AG10803 (cell line): ENCODE data around the gene MRPS27.

Source experiments
- DNase-seq: peaks from one replicate; pipeline ENCODE4 v3.0.0; 2010; ENCODE audit warnings: low read depth
- H3K4me3 ChIP-seq: 2 replicates; pipeline ENCODE4 v1.5.1; 2011; ENCODE audit warnings: mild to moderate bottlenecking, low read length, control low read depth
- TF ChIP-seq, protein P1 (sequence below): conservative IDR thresholded peaks from 2 replicates; pipeline ENCODE4 v1.5.1; 2011; ENCODE audit warnings: mild to moderate bottlenecking, low read length, control low read depth, inconsistent platforms

Gene MRPS27

DNA sequence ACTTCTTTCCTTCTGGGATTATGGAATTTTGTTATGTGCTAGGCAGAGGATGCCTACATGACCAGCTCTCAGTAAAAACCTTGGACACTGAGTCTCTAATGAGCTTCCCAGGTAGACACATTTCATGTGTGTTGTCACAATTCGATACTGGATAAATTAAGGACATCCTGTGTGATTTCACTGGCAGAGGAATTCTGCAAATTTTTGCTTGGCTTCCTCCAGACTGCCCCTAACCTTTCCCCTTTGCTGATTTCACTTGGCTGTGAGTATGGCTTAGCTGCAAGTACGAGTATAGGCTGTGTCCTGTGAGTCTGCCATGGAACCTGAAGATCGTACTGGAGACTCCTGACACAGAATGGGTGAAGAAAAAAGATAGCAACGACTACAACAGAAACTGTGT lies 47.6 kb downstream of the MRPS27 start:
- DNase-seq = no peak
- TF ChIP-seq, protein P1, sequence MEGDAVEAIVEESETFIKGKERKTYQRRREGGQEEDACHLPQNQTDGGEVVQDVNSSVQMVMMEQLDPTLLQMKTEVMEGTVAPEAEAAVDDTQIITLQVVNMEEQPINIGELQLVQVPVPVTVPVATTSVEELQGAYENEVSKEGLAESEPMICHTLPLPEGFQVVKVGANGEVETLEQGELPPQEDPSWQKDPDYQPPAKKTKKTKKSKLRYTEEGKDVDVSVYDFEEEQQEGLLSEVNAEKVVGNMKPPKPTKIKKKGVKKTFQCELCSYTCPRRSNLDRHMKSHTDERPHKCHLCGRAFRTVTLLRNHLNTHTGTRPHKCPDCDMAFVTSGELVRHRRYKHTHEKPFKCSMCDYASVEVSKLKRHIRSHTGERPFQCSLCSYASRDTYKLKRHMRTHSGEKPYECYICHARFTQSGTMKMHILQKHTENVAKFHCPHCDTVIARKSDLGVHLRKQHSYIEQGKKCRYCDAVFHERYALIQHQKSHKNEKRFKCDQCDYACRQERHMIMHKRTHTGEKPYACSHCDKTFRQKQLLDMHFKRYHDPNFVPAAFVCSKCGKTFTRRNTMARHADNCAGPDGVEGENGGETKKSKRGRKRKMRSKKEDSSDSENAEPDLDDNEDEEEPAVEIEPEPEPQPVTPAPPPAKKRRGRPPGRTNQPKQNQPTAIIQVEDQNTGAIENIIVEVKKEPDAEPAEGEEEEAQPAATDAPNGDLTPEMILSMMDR = no peak
- no peak overlapping the region for H3K4me3 ChIP-seq

DNA sequence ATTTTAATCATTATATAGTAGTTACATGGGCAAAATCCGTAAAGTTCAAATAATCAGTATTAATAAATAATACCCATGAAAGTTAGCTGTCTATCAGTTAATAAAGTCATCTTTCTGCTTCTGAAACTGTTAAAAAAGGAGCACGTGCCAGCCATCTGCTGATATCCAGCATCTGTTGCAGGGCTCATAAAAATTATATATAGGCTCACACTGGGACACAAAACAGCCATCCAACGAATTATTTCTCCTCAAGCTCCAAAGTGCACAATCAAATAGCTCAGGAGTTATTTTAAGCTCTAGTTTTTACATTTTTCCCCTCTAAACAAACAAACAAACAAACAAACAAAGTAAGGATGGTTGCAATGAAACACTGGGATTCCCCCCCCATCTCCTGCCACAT lies 48.3 kb downstream of the MRPS27 start:
- TF ChIP-seq, protein P1 = no peak
- DNase-seq = no peak
- no peak overlapping the region for H3K4me3 ChIP-seq

DNA sequence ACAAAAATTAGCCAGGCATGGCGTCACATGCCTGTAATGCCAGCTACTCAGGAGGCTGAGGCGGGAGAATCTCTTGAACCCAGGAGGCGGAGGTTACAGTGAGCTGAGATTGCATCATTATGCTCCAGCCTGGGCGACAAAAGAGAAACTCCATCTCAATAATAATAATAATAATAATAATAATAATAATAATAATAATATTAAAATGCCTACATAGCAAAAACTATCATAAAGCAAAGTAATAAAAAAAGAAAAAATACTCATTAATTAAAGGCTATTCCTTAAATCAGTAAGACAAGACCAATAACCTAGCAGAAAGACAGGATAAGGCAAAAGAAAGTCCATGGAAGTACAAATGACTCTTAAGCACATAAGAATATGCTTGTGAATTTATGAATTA lies 50.0 kb downstream of the MRPS27 start:
- TF ChIP-seq, protein P1 = no peak
- no peak for DNase-seq
- no peak overlapping the region for H3K4me3 ChIP-seq

DNA sequence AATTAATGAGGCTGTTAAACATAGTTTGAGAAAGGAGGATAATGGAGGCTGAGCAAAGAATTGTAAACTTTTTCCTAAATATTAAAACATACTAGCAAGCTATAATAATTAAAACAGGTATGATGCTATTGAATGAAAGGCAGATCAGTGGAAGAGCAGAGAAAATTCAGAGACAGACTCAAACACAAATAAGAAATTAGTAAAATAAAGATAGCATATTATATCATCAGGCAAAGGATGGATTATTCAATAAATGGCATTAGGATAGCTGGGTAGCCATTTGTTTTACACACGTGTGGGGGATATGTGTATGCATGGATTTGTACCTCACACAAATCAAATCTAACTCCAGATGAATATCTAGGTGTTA lies 50.6 kb downstream of the MRPS27 start:
- TF ChIP-seq, protein P1 = no peak
- DNase-seq = no peak
- no peak overlapping the region for H3K4me3 ChIP-seq

DNA sequence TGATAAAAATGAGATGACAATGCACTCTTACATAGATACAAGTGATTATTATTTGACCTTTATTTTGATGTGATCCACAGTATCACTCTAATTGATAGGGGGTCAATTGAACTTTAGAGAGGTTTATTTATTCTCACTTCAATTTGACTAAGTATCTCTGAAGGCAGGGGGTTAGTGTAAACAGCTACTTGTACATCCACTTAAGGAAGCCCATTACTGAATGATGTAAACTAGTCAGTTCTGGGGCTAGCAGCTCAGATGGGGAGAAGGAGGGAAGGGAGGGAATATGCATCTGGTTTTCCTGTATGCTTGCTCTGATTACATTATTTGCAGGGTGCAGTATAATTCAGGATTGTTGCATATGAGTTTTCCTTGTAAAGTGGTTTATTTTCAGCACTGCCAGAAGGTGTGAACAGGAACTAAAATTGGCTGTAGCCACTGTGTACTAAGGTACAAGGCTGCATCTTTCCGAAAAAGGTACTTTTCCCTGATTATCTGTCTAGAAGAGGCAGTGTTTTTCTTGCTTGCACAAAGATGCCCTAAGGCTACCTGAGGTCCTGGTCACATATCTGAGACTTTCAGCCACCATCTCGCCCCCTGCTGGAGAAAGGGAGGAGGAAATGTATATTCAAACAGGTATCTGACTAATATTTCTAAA lies 51.2 kb downstream of the MRPS27 start:
- TF ChIP-seq, protein P1 = peak; percentile 75
- H3K4me3 ChIP-seq = no peak overlapping the region
- peak; percentile 43 for DNase-seq

DNA sequence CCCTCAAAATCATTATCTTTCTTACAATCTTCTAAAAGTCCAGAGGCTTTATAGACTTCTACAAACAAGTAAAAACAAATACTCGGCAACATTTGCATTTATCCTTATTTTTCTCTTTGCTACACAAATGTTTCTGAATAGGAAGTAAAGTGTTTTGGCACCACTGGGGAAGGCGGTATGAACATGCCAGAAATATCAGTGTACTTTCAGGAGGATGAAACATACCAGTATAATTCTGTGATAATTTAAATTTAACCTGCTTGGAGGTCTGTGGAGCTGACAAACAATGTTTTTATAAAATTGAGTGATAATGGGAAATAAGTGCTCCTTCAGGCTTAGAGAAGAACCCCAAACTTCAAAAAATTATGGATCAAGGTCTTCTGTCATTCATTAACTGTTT lies 51.8 kb downstream of the MRPS27 start:
- no peak overlapping the region for H3K4me3 ChIP-seq
- no peak for DNase-seq
- TF ChIP-seq, protein P1 = no peak

DNA sequence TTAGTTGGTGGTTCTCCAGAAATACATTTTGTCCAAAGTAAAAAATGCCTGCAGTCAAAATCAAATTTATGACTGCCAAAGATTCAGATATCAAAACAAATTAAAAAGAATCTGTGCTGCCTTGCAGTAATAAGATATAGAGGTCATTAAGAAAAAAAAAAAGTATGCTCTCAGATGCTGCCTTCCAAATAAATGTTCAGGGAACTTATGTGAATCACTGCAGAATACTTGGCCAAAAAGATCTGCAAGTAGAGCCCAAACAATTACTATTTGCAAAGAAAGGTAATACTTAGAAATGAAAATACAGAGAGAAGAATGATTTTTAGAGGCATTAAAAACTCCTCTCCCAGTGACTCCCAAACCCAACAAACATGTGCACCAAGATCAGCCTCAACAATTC lies 52.4 kb downstream of the MRPS27 start:
- TF ChIP-seq, protein P1 = no peak
- H3K4me3 ChIP-seq = no peak overlapping the region
- DNase-seq = no peak
